ENCODE measurements around the gene SVIL. TPM values are rescaled to one million over a fixed set of nuclear protein-coding genes. Genes with fewer than 3 reads are reported as not detected.

SVIL gene
- total RNA-seq, 1 experiment from 2014 or later = 166 TPM

DNA sequence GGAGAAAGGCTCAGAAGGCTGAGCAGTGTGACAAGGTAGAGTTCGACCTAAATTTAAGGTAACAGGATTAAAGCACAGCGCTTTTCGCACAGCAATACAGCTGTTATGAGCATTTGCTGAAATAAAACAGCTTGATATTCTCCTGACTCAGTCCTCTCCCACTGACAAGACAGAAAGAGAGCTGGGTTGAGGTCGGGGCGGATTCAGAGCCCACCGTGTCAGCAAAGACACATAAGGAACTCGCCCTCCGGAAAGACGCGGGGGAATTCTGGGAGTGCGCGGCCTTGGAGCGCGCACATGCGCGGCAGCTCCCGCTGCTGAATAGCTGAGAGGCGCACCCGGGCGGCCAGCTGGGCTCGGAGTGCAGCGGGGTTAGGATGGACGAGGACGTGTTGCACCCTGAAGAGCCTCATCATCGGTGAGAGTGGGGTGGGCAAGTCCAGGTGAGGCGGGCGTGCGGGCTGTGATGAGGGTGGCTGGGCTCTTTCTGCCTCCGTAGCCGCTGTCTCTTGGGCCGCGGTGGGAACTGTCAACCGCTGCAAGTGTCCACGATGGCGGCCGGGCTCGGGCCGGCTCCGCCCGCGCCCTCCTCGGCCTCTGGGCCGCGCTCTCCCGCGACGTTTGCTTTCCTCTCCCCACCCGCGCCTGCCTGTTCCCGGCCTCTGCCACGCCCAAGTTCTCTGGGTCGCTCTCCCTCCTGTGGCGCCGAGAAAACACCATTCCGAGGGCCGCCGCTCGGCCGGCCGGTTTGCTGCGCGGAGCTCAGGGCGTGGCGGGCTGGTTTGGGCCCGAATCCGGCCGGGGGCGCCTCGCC is 225.3 kb downstream of the SVIL start:
- H2AFZ ChIP-seq = peak overlapping the region; percentile 91
- POLR2A ChIA-PET (ENCODE audit: unreplicated experiment) = interaction anchor here (0.7 kb wide), 1 partner anchor 764 kb away, joined by 3 read pairs; no protein-coding TSS in a partner anchor
- peak in 1 of 2 experiments; percentile 58 for DNase-seq
- H3K4me3 ChIP-seq = peak overlapping the region; percentile 75
- TF ChIP-seq EZH2 (IDR thresholded peaks at IDR 0.05; ENCODE audit: low read depth) = no peak
- TF ChIP-seq, protein P1, sequence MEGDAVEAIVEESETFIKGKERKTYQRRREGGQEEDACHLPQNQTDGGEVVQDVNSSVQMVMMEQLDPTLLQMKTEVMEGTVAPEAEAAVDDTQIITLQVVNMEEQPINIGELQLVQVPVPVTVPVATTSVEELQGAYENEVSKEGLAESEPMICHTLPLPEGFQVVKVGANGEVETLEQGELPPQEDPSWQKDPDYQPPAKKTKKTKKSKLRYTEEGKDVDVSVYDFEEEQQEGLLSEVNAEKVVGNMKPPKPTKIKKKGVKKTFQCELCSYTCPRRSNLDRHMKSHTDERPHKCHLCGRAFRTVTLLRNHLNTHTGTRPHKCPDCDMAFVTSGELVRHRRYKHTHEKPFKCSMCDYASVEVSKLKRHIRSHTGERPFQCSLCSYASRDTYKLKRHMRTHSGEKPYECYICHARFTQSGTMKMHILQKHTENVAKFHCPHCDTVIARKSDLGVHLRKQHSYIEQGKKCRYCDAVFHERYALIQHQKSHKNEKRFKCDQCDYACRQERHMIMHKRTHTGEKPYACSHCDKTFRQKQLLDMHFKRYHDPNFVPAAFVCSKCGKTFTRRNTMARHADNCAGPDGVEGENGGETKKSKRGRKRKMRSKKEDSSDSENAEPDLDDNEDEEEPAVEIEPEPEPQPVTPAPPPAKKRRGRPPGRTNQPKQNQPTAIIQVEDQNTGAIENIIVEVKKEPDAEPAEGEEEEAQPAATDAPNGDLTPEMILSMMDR (conservative IDR thresholded peaks at IDR 0.05) = no peak
- BruUV-seq (replicated peaks) = no TSS peak
- no peaks in the 10 kb centered on the region for H3K36me3 ChIP-seq (ENCODE audit: low read depth)
- H3K27ac ChIP-seq = peak overlapping the region; percentile 34; the same call in 1 of the 2 replicates
- H3K79me2 ChIP-seq (ENCODE audit: low read depth) = 0 out of 2 replicates have a peak, but pooled peaks cover 14% of the 10 kb centered on the region
- no peaks in the 10 kb centered on the region; the same call in 1 of the 2 replicates for H3F3A ChIP-seq (ENCODE audit: insufficient read depth, low read depth)
- H4K20me1 ChIP-seq (ENCODE audit: insufficient read depth) = no peaks in the 10 kb centered on the region
- CTCF ChIA-PET = no interaction called here
- H3K9me3 ChIP-seq (ENCODE audit: insufficient read depth, low read depth) = peaks cover 6% of the 10 kb centered on the region; the same call in 1 of the 2 replicates
- peaks cover 4% of the 10 kb centered on the region; the same call in 1 of the 2 replicates for H3K4me1 ChIP-seq (replicated peaks; ENCODE audit: insufficient read depth)
- H3K27me3 ChIP-seq (ENCODE audit: insufficient read depth, low read depth) = no peaks in the 10 kb centered on the region
- H3K9me2 ChIP-seq (ENCODE audit: insufficient read depth) = no peaks in the 10 kb centered on the region
- intact Hi-C loops (cut with micrococcal nuclease; ENCODE audit: unreplicated experiment) = no loop called here
- H3K4me2 ChIP-seq = peak overlapping the region; percentile 93

DNA sequence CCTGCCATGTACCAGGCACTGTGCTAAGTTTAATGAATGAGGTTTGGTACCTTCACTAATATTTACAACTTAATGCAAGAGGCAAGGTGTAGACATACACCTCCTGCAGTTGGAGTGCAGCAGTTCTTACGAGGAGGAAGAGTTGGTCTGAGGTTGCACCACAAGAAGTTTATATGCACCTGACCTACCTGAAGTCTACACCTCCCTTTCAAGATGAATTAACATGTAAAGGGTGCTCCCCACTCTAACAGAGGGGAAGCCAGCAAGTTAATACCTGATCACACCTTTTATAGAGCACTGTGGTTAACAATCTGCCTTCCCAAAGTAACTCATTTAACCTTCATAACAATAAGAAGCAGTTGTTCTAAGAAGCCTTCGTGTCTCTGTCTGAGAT is 225.9 kb downstream of the SVIL start:
- POLR2A ChIA-PET (ENCODE audit: unreplicated experiment) = no interaction called here
- Histone ChIP-seq H3K9me3 (ENCODE audit: insufficient read depth, low read depth) (peaks cover 6% of the 10 kb centered on the region; the same call in 1 of the 2 replicates), H3K4me1 (replicated peaks; ENCODE audit: insufficient read depth) (peaks cover 4% of the 10 kb centered on the region; the same call in 1 of the 2 replicates), H3K27me3 (ENCODE audit: insufficient read depth, low read depth) (no peaks in the 10 kb centered on the region), H3K4me3 (peak overlapping the region; percentile 75), H4K20me1 (ENCODE audit: insufficient read depth) (no peaks in the 10 kb centered on the region), H3K79me2 (ENCODE audit: low read depth) (0 out of 2 replicates have a peak, but pooled peaks cover 14% of the 10 kb centered on the region), H3F3A (ENCODE audit: insufficient read depth, low read depth) (no peaks in the 10 kb centered on the region; the same call in 1 of the 2 replicates), H3K4me2 (peak overlapping the region; percentile 93), H3K36me3 (ENCODE audit: low read depth) (no peaks in the 10 kb centered on the region), H3K27ac (peak overlapping the region; percentile 34; the same call in 1 of the 2 replicates), H3K9me2 (ENCODE audit: insufficient read depth) (no peaks in the 10 kb centered on the region), H2AFZ (peak overlapping the region; percentile 91)
- intact Hi-C loops (cut with micrococcal nuclease; ENCODE audit: unreplicated experiment) = no loop called here
- BruUV-seq (replicated peaks) = no TSS peak
- DNase-seq = no peak
- TF ChIP-seq, protein P1 (conservative IDR thresholded peaks at IDR 0.05) = no peak
- no peak for TF ChIP-seq EZH2 (IDR thresholded peaks at IDR 0.05; ENCODE audit: low read depth)
- CTCF ChIA-PET = no interaction called here

Small RNA genes within 50 kb of the gene (microRNA-seq; reads per million reads assigned to microRNA genes)
- not detected for gene MIR604 (ENCODE audit: borderline number of aligned reads, borderline replicate concordance)
- gene MIR938 (ENCODE audit: borderline number of aligned reads, borderline replicate concordance) = not detected
